Measurements from ENCODE around the gene INSL6. TPM values are rescaled to one million over a fixed set of nuclear protein-coding genes. Genes with fewer than 3 reads are reported as not detected.

The INSL6 gene
- total RNA-seq = not detected in 2 replicates

GRCh38 chr9:5185220-5185840, at the start of gene INSL6:
Gene INSL6 (minus strand): TSS chr9:5185639. CDS start chr9:5185602, 37 bp downstream.

DNA sequence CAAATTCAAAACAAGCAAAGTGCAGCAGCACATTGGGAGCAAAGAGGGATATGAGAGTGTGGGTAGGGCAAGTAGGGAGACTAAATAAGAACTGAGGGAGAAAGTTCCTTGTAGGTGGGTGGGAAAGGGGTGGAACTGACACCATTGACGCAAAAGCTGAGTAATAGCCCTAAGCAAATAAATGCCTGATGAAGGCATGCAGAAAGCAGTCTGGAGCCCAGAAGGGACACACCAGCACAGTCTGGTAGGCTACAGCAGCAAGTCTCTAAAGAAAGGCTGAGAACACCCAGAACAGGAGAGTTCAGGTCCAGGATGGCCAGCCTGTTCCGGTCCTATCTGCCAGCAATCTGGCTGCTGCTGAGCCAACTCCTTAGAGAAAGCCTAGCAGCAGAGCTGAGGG, 45.8 kb upstream of the INSL6 start, which contains the start of gene INSL4:
TSS of gene INSL4 (plus strand) at position 208 of the 400 bp plus-strand sequence. CDS start at position 313, 105 bp downstream.

Other genes starting within 250 kb of the INSL6 start
- gene JAK2, start 200.4 kb downstream of the INSL6 start, total RNA-seq = 7.2 and 17.1 TPM in 2 replicates
- not detected in 2 replicates for gene INSL4, start 45.8 kb upstream of the INSL6 start, total RNA-seq
- not detected in 2 replicates for gene RLN2, start 119.1 kb upstream of the INSL6 start, total RNA-seq
- gene RLN1, start 154.2 kb upstream of the INSL6 start, total RNA-seq = 3.7 TPM in 1 of 2 replicates, not detected in the other